Glomerular visceral epithelial cell (primary cell): ENCODE results near the gene XPO6.

ENCODE experiments used
- DNase-seq: peaks from one replicate; pipeline ENCODE4 v3.0.0-alpha.2; 2016; ENCODE audit errors: extremely low spot score

Gene XPO6

GRCh38 chr16:28064150-28064549, 147.6 kb downstream of the XPO6 start:
- DNase-seq = no peak

GRCh38 chr16:28063591-28064061, 148.1 kb downstream of the XPO6 start, which contains the start of gene GSG1L:
GSG1L (minus strand) TSS chr16:28063714; CDS start chr16:28063424, 290 bp downstream.
- DNase-seq = no peak

- peak; percentile 7 for DNase-seq
Measured at GRCh38 chr16:28062847-28063521, 148.8 kb downstream of the XPO6 start.

GRCh38 chr16:28062261-28062846, 149.4 kb downstream of the XPO6 start:
- no peak for DNase-seq

- DNase-seq = no peak
Measured at GRCh38 chr16:28061352-28062101, 150.2 kb downstream of the XPO6 start.

- DNase-seq = no peak
Measured at GRCh38 chr16:28059841-28060575, 151.8 kb downstream of the XPO6 start.

- no peak for DNase-seq
Measured at GRCh38 chr16:28058839-28059589, 152.8 kb downstream of the XPO6 start.

- DNase-seq = no peak
Measured at GRCh38 chr16:28057949-28058348, 153.8 kb downstream of the XPO6 start.

- no peak for DNase-seq
Measured at GRCh38 chr16:28053461-28053860, 158.3 kb downstream of the XPO6 start.

GRCh38 chr16:28052274-28053128, 159.3 kb downstream of the XPO6 start:
- DNase-seq = no peak

GRCh38 chr16:28051486-28051885, 160.3 kb downstream of the XPO6 start:
- no peak for DNase-seq
